ENCODE data around the gene IQCF5.

GRCh38 chr3:51886447-51886846 lies 11.0 kb upstream of the IQCF5 start:
- TF ChIP-seq CTCF (IDR thresholded peaks at IDR 0.05) = no peak
- TF ChIP-seq POLR2A (IDR thresholded peaks at IDR 0.05; ENCODE audit: low read depth) = no peak

All from esophagus muscularis mucosa (tissue), 3 donors.